ENCODE results near the gene DPF3.

DNA sequence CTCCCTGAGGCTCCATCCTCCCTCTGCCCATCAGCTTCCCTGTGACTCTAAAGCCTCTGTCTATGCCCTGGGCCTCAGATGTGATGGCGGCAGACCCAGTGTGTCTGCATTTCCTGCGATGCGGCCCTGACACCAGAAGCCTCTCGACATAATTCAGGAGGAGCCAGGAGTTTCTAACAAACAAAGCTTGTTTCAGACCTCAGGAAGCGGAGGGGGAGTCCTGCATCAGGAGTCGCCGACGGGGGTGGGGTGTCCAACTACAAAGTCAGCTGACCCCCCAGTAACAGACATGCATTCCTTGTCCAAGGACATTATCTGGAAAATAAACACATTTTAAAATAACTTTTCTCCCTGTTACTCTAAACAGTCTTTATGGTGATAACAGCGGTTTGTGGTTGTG lies 167.5 kb downstream of the DPF3 start:
- TF ChIP-seq, protein P1, sequence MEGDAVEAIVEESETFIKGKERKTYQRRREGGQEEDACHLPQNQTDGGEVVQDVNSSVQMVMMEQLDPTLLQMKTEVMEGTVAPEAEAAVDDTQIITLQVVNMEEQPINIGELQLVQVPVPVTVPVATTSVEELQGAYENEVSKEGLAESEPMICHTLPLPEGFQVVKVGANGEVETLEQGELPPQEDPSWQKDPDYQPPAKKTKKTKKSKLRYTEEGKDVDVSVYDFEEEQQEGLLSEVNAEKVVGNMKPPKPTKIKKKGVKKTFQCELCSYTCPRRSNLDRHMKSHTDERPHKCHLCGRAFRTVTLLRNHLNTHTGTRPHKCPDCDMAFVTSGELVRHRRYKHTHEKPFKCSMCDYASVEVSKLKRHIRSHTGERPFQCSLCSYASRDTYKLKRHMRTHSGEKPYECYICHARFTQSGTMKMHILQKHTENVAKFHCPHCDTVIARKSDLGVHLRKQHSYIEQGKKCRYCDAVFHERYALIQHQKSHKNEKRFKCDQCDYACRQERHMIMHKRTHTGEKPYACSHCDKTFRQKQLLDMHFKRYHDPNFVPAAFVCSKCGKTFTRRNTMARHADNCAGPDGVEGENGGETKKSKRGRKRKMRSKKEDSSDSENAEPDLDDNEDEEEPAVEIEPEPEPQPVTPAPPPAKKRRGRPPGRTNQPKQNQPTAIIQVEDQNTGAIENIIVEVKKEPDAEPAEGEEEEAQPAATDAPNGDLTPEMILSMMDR (IDR thresholded peaks at IDR 0.05) = no peak
- TF ChIP-seq POLR2AphosphoS5 (IDR thresholded peaks at IDR 0.05; ENCODE audit: low read depth, low read length) (no peak), REST (IDR thresholded peaks at IDR 0.05; ENCODE audit: insufficient read depth in 1 of 2, low read depth in 2 of 2, low read length in 1 of 2) (no peak), SIN3A (IDR thresholded peaks at IDR 0.05; ENCODE audit: borderline replicate concordance, insufficient read depth, low read depth, low read length) (no peak), TCF7L2 (IDR thresholded peaks at IDR 0.05; ENCODE audit: low read depth, low read length) (no peak)
